DMS 273 (cell line): ENCODE data around the gene ZNF667.

Source experiments
- DNase-seq: peaks from one replicate; lab custom pipeline; 2025; ENCODE audit not compliant: unreplicated experiment; lab: John Stamatoyannopoulos, UW

Gene ZNF667

DNA sequence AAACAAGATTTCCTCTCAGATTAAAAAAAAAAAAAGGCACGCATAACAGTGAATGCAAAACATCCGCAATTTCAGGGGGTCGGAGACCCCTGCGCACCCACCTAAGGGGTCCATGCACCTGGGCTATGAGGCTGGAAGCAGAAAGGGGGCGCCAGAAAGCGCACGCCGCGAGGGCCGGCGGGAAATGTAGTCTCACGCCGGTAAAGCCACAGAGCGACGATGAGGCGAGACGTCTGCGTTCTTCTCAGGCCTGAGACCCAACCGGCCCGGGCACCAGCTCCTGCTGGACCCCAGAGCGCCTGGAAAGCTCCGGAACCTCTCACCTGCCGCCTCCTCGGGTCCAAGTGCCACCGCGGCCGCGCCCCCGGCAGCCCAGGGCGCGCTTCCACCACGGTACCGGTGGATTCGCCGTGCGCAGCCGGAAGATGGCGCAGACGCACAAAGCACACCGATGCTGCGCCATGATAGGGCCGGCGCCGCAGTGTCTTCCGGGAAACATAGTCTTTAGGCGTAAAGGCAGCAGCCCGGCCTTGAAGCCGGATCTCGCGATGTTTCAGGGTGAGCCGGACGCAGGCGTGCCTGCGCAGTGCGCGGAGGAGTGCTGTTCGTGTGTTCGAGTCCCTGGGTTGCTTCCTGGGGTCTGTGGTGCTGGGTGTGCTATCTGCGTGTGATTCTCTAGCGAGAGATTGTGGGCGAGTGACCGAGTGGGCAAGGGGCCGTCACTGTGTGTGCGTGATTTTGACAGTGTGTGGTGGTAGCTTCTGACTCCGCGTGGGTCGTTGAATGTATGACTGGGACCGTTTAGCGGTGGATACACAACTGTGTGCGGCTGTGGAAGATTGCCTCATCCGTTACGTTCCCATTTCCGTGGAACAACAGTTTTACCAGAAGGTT is 83.8 kb downstream of the ZNF667 start, which contains the start of gene ZNF582:
Gene ZNF582 (minus strand): TSS at position 416 of the 894 bp plus-strand sequence. CDS start 1,782 bp downstream, outside the sequence.
- DNase-seq = peak; percentile 97
